HCT116 (cell line): ENCODE data around the gene WRAP53.

ENCODE experiments used
- CEBPB ChIP-seq: IDR thresholded peaks from 2 replicates; pipeline ENCODE4 v1.6.1; 2012; ENCODE audit warnings: low read depth
- EGR1 ChIP-seq: IDR thresholded peaks from 2 replicates; pipeline ENCODE4 v1.6.1; 2012; ENCODE audit warnings: low read depth
- ELF1 ChIP-seq: IDR thresholded peaks from 2 replicates; pipeline ENCODE4 v1.6.1; 2012; ENCODE audit warnings: low read depth, borderline replicate concordance
- EZH2 ChIP-seq: fragments of 200-600 bp; sonication (generic); IDR thresholded peaks from 2 replicates; pipeline ENCODE4 v1.6.1; 2017; ENCODE audit warnings: antibody characterized with exemption, mixed run types
- FOSL1 ChIP-seq: IDR thresholded peaks from 2 replicates; pipeline ENCODE4 v1.6.1; 2012; ENCODE audit warnings: low read depth
- POLR2A ChIP-seq: IDR thresholded peaks from 2 replicates; pipeline ENCODE4 v1.7.0; 2011; ENCODE audit warnings: borderline replicate concordance; ENCODE audit not compliant: insufficient read depth, insufficient read length; ENCODE audit errors: extremely low read depth
- POLR2AphosphoS5 ChIP-seq: IDR thresholded peaks from 2 replicates; pipeline ENCODE4 v1.6.1; 2011; ENCODE audit warnings: mild to moderate bottlenecking, low read depth, low read length, moderate library complexity
- RAD21 ChIP-seq: IDR thresholded peaks from 2 replicates; pipeline ENCODE4 v1.6.1; 2012; ENCODE audit warnings: low read depth, mild to moderate bottlenecking
- SIN3A ChIP-seq: IDR thresholded peaks from 2 replicates; pipeline ENCODE4 v1.6.1; 2012; ENCODE audit warnings: low read depth
- TF ChIP-seq, protein P1 (sequence below): IDR thresholded peaks from 2 replicates; pipeline ENCODE4 v1.6.1; 2012; ENCODE audit warnings: low read depth
- TF ChIP-seq, protein P2 (sequence below), 3 experiments: fragments of 200-600 bp in 1 of 3; sonication (generic) in 1 of 3; IDR thresholded peaks in 2 of 3; conservative IDR thresholded peaks in 1 of 3; 2 replicates each; pipeline ENCODE4 v1.5.1; 2012 to 2017; ENCODE audit warnings: low read depth in 2 of 3, low read length in 2 of 3, antibody characterized with exemption in 1 of 3, borderline replicate concordance in 1 of 3, control low read depth in 1 of 3, mild to moderate bottlenecking in 1 of 3, mixed read lengths in 1 of 3, mixed run types in 1 of 3, moderate library complexity in 1 of 3; ENCODE audit not compliant: insufficient read depth in 1 of 3
- TF ChIP-seq, protein P3 (sequence below): IDR thresholded peaks from 2 replicates; pipeline ENCODE4 v1.6.1; 2012
- TF ChIP-seq, protein P4 (sequence below): IDR thresholded peaks from 2 replicates; pipeline ENCODE4 v1.6.1; 2012
- TF ChIP-seq, protein P5 (sequence below): IDR thresholded peaks from 2 replicates; pipeline ENCODE4 v1.6.1; 2011; ENCODE audit warnings: mild to moderate bottlenecking, low read length, moderate library complexity; ENCODE audit not compliant: insufficient replicate concordance; ENCODE audit errors: extremely low read depth

DNA sequence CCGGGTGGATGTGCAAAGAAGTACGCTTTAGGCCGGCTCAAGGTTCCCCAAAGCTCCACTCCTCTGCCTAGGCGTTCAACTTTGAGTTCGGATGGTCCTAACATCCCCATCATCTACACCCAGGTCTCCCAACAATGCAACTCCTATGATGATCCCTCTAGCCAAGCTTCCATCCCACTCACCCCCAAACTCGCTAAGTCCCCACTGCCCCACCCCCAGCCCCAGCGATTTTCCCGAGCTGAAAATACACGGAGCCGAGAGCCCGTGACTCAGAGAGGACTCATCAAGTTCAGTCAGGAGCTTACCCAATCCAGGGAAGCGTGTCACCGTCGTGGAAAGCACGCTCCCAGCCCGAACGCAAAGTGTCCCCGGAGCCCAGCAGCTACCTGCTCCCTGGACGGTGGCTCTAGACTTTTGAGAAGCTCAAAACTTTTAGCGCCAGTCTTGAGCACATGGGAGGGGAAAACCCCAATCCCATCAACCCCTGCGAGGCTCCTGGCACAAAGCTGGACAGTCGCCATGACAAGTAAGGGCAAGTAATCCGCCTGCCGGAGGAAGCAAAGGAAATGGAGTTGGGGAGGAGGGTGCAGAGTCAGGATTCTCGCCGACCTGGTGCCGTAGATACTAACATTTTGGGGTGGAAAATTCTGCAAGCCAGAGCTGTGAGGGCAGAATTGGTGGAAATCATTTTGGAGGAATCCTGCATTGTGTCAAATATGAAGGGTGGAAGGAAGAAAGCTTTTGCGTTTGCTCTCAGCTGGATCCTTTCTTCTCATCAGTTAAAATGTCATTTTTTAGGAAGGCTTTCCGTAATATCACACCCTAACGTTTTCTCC lies 987 bp upstream of the WRAP53 start, which contains the start of gene TP53:
- TF ChIP-seq RAD21 (no peak), EZH2 (no peak), POLR2AphosphoS5 (peak; percentile 96), POLR2A (peak; percentile 97), SIN3A (peak; percentile 94), CEBPB (0 out of 2 replicates have a peak, but pooled peaks have one; percentile 33), EGR1 (no peak; the same call in 1 of the 2 replicates), FOSL1 (peak; percentile 75), ELF1 (no peak)
- TF ChIP-seq, protein P1, sequence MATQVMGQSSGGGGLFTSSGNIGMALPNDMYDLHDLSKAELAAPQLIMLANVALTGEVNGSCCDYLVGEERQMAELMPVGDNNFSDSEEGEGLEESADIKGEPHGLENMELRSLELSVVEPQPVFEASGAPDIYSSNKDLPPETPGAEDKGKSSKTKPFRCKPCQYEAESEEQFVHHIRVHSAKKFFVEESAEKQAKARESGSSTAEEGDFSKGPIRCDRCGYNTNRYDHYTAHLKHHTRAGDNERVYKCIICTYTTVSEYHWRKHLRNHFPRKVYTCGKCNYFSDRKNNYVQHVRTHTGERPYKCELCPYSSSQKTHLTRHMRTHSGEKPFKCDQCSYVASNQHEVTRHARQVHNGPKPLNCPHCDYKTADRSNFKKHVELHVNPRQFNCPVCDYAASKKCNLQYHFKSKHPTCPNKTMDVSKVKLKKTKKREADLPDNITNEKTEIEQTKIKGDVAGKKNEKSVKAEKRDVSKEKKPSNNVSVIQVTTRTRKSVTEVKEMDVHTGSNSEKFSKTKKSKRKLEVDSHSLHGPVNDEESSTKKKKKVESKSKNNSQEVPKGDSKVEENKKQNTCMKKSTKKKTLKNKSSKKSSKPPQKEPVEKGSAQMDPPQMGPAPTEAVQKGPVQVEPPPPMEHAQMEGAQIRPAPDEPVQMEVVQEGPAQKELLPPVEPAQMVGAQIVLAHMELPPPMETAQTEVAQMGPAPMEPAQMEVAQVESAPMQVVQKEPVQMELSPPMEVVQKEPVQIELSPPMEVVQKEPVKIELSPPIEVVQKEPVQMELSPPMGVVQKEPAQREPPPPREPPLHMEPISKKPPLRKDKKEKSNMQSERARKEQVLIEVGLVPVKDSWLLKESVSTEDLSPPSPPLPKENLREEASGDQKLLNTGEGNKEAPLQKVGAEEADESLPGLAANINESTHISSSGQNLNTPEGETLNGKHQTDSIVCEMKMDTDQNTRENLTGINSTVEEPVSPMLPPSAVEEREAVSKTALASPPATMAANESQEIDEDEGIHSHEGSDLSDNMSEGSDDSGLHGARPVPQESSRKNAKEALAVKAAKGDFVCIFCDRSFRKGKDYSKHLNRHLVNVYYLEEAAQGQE, result no peak
- TF ChIP-seq, protein P2, sequence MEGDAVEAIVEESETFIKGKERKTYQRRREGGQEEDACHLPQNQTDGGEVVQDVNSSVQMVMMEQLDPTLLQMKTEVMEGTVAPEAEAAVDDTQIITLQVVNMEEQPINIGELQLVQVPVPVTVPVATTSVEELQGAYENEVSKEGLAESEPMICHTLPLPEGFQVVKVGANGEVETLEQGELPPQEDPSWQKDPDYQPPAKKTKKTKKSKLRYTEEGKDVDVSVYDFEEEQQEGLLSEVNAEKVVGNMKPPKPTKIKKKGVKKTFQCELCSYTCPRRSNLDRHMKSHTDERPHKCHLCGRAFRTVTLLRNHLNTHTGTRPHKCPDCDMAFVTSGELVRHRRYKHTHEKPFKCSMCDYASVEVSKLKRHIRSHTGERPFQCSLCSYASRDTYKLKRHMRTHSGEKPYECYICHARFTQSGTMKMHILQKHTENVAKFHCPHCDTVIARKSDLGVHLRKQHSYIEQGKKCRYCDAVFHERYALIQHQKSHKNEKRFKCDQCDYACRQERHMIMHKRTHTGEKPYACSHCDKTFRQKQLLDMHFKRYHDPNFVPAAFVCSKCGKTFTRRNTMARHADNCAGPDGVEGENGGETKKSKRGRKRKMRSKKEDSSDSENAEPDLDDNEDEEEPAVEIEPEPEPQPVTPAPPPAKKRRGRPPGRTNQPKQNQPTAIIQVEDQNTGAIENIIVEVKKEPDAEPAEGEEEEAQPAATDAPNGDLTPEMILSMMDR (IDR thresholded peaks at IDR 0.05 in 2 of 3, conservative IDR thresholded peaks at IDR 0.05 in 1 of 3; ENCODE audit: borderline replicate concordance in 1 of 3, insufficient read depth in 1 of 3, low read depth in 2 of 3, low read length in 2 of 3), result no peak
- TF ChIP-seq, protein P3, sequence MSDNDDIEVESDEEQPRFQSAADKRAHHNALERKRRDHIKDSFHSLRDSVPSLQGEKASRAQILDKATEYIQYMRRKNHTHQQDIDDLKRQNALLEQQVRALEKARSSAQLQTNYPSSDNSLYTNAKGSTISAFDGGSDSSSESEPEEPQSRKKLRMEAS, result peak; percentile 97
- TF ChIP-seq, protein P4, sequence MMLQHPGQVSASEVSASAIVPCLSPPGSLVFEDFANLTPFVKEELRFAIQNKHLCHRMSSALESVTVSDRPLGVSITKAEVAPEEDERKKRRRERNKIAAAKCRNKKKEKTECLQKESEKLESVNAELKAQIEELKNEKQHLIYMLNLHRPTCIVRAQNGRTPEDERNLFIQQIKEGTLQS, result no peak
- TF ChIP-seq, protein P5, sequence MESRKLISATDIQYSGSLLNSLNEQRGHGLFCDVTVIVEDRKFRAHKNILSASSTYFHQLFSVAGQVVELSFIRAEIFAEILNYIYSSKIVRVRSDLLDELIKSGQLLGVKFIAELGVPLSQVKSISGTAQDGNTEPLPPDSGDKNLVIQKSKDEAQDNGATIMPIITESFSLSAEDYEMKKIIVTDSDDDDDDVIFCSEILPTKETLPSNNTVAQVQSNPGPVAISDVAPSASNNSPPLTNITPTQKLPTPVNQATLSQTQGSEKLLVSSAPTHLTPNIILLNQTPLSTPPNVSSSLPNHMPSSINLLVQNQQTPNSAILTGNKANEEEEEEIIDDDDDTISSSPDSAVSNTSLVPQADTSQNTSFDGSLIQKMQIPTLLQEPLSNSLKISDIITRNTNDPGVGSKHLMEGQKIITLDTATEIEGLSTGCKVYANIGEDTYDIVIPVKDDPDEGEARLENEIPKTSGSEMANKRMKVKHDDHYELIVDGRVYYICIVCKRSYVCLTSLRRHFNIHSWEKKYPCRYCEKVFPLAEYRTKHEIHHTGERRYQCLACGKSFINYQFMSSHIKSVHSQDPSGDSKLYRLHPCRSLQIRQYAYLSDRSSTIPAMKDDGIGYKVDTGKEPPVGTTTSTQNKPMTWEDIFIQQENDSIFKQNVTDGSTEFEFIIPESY, result peak; percentile 67
